ENCODE results near the gene TNNT3. TPM values are rescaled to one million over a fixed set of nuclear protein-coding genes. Genes with fewer than 3 reads are reported as not detected.

Gene TNNT3
- total RNA-seq, 1 experiment from 2014 or later: not detected

DNA sequence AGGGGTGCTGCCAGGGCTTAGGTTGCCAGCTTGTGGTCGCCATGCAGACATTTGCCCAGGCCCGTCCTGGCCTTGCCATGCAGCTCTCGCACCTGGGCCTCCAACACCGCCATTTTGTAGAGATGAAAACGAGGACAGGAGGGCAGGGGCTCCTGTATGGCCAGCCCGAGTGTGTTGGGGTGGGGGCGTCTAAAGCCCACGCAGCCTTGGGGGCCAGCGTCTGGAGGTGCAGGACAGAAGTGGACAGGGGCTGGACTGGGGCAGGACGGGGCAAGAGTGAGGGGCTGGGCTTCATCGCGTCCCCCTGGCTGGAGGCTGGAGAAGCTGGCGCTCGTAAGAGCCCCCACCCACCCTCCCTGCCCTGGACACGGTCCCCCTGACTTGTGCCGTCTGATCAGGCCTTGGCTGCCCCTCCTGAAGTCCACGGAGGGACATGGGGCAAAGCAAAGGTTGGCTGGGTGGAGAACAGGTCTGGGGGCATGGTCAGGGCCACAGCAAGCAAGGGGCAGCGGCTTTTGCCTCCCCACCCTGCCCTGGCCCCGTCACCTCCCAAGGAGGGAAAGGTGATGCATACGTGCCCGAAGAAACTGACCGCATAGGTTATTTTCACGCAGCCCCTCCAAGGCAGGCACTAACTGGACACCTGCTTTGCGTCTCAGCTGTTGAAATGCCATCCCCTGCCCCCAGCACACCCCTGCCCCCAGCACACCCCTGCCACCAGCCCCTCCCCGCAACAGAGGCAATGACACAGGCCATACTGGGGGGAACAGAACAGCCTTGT is 815 bp downstream of the TNNT3 start:
- Mint-ChIP-seq H3K27me3 (ENCODE audit: unreplicated experiment) (peaks cover 64% of the 10 kb centered on the region), H3K4me3 (ENCODE audit: low read depth, unreplicated experiment) (no peak overlapping the region), H3K27ac (ENCODE audit: unreplicated experiment) (no peak overlapping the region), H3K4me1 (ENCODE audit: low read depth, unreplicated experiment) (peaks cover 8% of the 10 kb centered on the region), H3K9me3 (ENCODE audit: low read depth, unreplicated experiment) (no peaks in the 10 kb centered on the region), H3K36me3 (ENCODE audit: insufficient read depth, unreplicated experiment) (no peaks in the 10 kb centered on the region)
- BruUV-seq (replicated peaks): no TSS peak
- no peak for TF ChIP-seq CTCF (IDR thresholded peaks at IDR 0.05; ENCODE audit: unreplicated experiment)
- CTCF ChIA-PET: interaction anchor here (0.7 kb wide), 1 partner anchor 91 kb away, joined by 3 read pairs; no protein-coding TSS in a partner anchor
- no peak for DNase-seq
- intact Hi-C loops (cut with micrococcal nuclease; ENCODE audit: unreplicated experiment): no loop called here

DNA sequence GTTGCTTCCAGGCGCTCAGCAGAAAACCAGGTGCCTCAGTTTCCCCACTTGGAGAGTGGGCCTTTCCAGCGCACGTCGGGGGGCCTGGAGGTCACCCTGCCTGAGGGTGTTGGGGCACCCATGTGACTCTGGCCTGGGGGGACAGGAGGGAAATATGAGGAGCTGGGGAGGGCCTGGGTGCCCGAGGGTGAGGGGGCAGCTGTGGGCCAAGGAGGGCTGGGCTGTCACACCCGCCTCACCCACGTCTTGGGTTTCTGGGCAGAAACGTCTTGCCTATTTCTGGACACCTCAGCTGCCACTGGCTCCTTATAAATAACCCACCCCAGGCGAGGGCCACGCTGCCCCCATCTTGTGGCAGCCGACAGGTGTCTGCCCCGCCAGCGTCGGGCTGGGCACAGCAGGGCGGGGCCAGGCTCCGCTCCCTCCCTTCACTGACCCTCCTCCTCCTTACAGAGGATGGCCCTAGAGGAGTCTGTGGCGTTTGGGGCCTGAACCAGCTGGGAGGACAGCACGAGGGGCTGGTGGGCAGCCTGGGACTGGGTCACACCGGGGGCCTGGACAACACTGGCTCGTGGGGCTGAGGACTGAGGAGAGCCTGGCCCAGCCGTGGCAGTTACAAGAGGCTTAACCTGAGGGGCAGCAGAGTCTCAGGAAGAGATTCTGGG is 1.5 kb downstream of the TNNT3 start:
- no peak for DNase-seq
- CTCF ChIA-PET: interaction anchor here (0.7 to 1.6 kb wide), 2 partner anchors 39 to 227 kb away, joined by 3 to 6 read pairs; no protein-coding TSS in a partner anchor
- peaks cover 61% of the 10 kb centered on the region for H3K27me3 Mint-ChIP-seq (ENCODE audit: unreplicated experiment)

DNA sequence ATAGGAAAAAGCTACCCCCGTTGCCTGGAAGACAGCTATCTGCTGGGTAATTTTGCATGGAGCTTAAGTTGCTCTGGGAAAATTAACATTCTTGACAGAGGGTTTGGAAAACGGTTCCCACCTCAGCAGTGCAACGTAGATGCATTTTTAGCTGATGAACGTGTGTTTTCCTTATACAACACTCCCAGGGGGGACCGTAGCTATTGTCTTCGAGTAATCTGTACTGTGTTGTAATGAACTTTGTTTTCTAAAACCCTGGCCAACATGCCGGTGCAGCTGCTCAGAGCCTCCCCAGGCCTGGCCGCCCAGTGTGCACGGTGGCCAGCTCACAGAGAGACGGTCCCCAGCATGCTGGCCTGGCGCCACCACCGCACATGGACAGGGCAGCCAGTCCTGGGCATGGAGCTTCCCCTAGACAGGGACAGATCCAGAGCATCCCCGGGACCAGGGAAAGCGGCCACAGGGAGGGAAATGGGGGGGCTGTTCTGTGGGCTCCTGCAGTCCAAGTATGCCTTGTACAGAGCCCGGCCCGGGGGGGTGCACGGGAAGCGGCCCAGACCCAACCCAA is 2.2 kb downstream of the TNNT3 start:
- BruUV-seq (replicated peaks): no TSS peak
- intact Hi-C loops (cut with micrococcal nuclease; ENCODE audit: unreplicated experiment): no loop called here
- CTCF ChIA-PET: interaction anchor here (0.5 to 1.6 kb wide), 3 partner anchors 39 to 228 kb away, joined by 3 to 6 read pairs (median 4); no protein-coding TSS in a partner anchor
- no peak for DNase-seq
- Mint-ChIP-seq H3K4me3 (ENCODE audit: low read depth, unreplicated experiment) (no peak overlapping the region), H3K27me3 (ENCODE audit: unreplicated experiment) (peaks cover 63% of the 10 kb centered on the region), H3K36me3 (ENCODE audit: insufficient read depth, unreplicated experiment) (no peaks in the 10 kb centered on the region), H3K9me3 (ENCODE audit: low read depth, unreplicated experiment) (no peaks in the 10 kb centered on the region), H3K27ac (ENCODE audit: unreplicated experiment) (no peak overlapping the region), H3K4me1 (ENCODE audit: low read depth, unreplicated experiment) (peaks cover 8% of the 10 kb centered on the region)
- TF ChIP-seq CTCF (IDR thresholded peaks at IDR 0.05; ENCODE audit: unreplicated experiment): no peak

More for the DNA sequence above, 1.5 kb downstream of the TNNT3 start:
- H3K9me3 Mint-ChIP-seq (ENCODE audit: low read depth, unreplicated experiment): no peaks in the 10 kb centered on the region
- intact Hi-C loops (cut with micrococcal nuclease; ENCODE audit: unreplicated experiment): no loop called here
- no peak overlapping the region for H3K27ac Mint-ChIP-seq (ENCODE audit: unreplicated experiment)
- no peak overlapping the region for H3K4me3 Mint-ChIP-seq (ENCODE audit: low read depth, unreplicated experiment)
- BruUV-seq (replicated peaks): no TSS peak
- H3K36me3 Mint-ChIP-seq (ENCODE audit: insufficient read depth, unreplicated experiment): no peaks in the 10 kb centered on the region
- TF ChIP-seq CTCF (IDR thresholded peaks at IDR 0.05; ENCODE audit: unreplicated experiment): no peak
- H3K4me1 Mint-ChIP-seq (ENCODE audit: low read depth, unreplicated experiment): peaks cover 8% of the 10 kb centered on the region

GRCh38 chr11:1922481-1923081 is 3.1 kb downstream of the TNNT3 start:
- no TSS peak for BruUV-seq (replicated peaks)
- no peak for TF ChIP-seq CTCF (IDR thresholded peaks at IDR 0.05; ENCODE audit: unreplicated experiment)
- H3K9me3 Mint-ChIP-seq (ENCODE audit: low read depth, unreplicated experiment): no peaks in the 10 kb centered on the region
- peaks cover 8% of the 10 kb centered on the region for H3K4me1 Mint-ChIP-seq (ENCODE audit: low read depth, unreplicated experiment)
- no peak overlapping the region for H3K27ac Mint-ChIP-seq (ENCODE audit: unreplicated experiment)
- peaks cover 70% of the 10 kb centered on the region for H3K27me3 Mint-ChIP-seq (ENCODE audit: unreplicated experiment)
- H3K36me3 Mint-ChIP-seq (ENCODE audit: insufficient read depth, unreplicated experiment): no peaks in the 10 kb centered on the region
- H3K4me3 Mint-ChIP-seq (ENCODE audit: low read depth, unreplicated experiment): no peak overlapping the region
- DNase-seq: no peak
- intact Hi-C loops (cut with micrococcal nuclease; ENCODE audit: unreplicated experiment): no loop called here
- CTCF ChIA-PET: interaction anchor here (0.5 to 1.6 kb wide), 2 partner anchors 40 to 201 kb away, joined by 4 to 6 read pairs; no protein-coding TSS in a partner anchor
